22Rv1 (cell line): ENCODE data around the gene RAB1B.

Source experiments
- ZFX ChIP-seq: fragments of 450-650 bp; IDR thresholded peaks from 2 replicates; pipeline ENCODE4 v1.6.1; 2017; ENCODE audit warnings: antibody characterized with exemption, borderline replicate concordance
- TF ChIP-seq, protein P1 (sequence below): fragments of 450-650 bp; IDR thresholded peaks from 2 replicates; pipeline ENCODE4 v1.5.1; 2017; ENCODE audit warnings: mild to moderate bottlenecking

- TF ChIP-seq, protein P1, sequence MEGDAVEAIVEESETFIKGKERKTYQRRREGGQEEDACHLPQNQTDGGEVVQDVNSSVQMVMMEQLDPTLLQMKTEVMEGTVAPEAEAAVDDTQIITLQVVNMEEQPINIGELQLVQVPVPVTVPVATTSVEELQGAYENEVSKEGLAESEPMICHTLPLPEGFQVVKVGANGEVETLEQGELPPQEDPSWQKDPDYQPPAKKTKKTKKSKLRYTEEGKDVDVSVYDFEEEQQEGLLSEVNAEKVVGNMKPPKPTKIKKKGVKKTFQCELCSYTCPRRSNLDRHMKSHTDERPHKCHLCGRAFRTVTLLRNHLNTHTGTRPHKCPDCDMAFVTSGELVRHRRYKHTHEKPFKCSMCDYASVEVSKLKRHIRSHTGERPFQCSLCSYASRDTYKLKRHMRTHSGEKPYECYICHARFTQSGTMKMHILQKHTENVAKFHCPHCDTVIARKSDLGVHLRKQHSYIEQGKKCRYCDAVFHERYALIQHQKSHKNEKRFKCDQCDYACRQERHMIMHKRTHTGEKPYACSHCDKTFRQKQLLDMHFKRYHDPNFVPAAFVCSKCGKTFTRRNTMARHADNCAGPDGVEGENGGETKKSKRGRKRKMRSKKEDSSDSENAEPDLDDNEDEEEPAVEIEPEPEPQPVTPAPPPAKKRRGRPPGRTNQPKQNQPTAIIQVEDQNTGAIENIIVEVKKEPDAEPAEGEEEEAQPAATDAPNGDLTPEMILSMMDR, result no peak
- TF ChIP-seq ZFX, result no peak
Observed at GRCh38 chr11:66247295-66247694, 21.1 kb upstream of the RAB1B start.
